ENCODE measurements around the gene HBQ1. TPM values are rescaled to one million over a fixed set of nuclear protein-coding genes. Genes with fewer than 3 reads are reported as not detected.

Gene HBQ1
- total RNA-seq, 1 experiment from 2014 or later, result 3.5 TPM

- Histone ChIP-seq H3K4me2 (ENCODE audit: insufficient read depth, insufficient read length, low read length) (no peak overlapping the region), H2BK12ac (ENCODE audit: insufficient read length, low read depth, low read length) (no peak overlapping the region), H2BK5ac (ENCODE audit: insufficient read length, low read length) (no peak overlapping the region), H3K79me1 (ENCODE audit: insufficient read depth, low read depth, low read length, poor library complexity, severe bottlenecking) (no peaks in the 10 kb centered on the region), H3K14ac (ENCODE audit: insufficient read depth, low read length) (no peak overlapping the region), H4K91ac (ENCODE audit: insufficient read length, low read depth, low read length) (no peak overlapping the region), H3K18ac (ENCODE audit: insufficient read length, low read depth, low read length) (no peak overlapping the region), H3K9me3 (ENCODE audit: control insufficient read depth, low read depth, low read length) (no peaks in the 10 kb centered on the region), H2AK5ac (ENCODE audit: insufficient read length, low read length) (no peak overlapping the region), H3T11ph (ENCODE audit: low read length) (no peak overlapping the region), H3K27me3 (ENCODE audit: insufficient read depth, low read length) (no peaks in the 10 kb centered on the region), H2AFZ (ENCODE audit: low read length) (no peak overlapping the region), H3K23ac (ENCODE audit: insufficient read length, low read depth, low read length) (no peak overlapping the region), H2BK20ac (ENCODE audit: low read depth, low read length, poor library complexity, severe bottlenecking) (no peak overlapping the region), H3K27ac (ENCODE audit: insufficient read length, low read depth, low read length) (no peak overlapping the region), H3K56ac (ENCODE audit: insufficient read length, low read depth, low read length) (no peak overlapping the region), H3K4ac (ENCODE audit: low read depth, low read length) (no peak overlapping the region), H3K4me1 (ENCODE audit: insufficient read depth, low read length) (no peaks in the 10 kb centered on the region), H2BK120ac (ENCODE audit: low read depth, low read length, poor library complexity, severe bottlenecking) (no peak overlapping the region), H4K8ac (replicated peaks; ENCODE audit: insufficient read length, low read depth, low read length) (no peak overlapping the region), H4K20me1 (ENCODE audit: control insufficient read depth, insufficient read depth, insufficient read length) (peaks cover 2% of the 10 kb centered on the region), H4K5ac (ENCODE audit: insufficient read length, low read depth, low read length) (no peak overlapping the region), H2BK15ac (ENCODE audit: low read depth, low read length) (no peak overlapping the region), H3K23me2 (ENCODE audit: insufficient read length, low read depth, low read length, poor library complexity, severe bottlenecking) (no peaks in the 10 kb centered on the region), H3K79me2 (ENCODE audit: insufficient read depth, low read length) (no peaks in the 10 kb centered on the region), H3K9ac (ENCODE audit: extremely low read depth, insufficient read length, low read length) (no peak overlapping the region)
- no peak for TF ChIP-seq CTCF (conservative IDR thresholded peaks at IDR 0.05)
- no CpG with 5 or more reads among the region's 15 CpGs for WGBS (ENCODE audit: extremely low coverage, insufficient read length, low lambda C conversion rate)
- Mint-ChIP-seq H3K27me3 (ENCODE audit: low read depth) (no peaks in the 10 kb centered on the region), H3K36me3 (ENCODE audit: insufficient read depth in 1 of 3, low read depth in 3 of 3) (peaks cover 64 to 95% (median 84%) of the 10 kb centered on the region in 3 experiments), H3K4me1 (no peaks in the 10 kb centered on the region), H3K9me3 (no peaks in the 10 kb centered on the region), H3K27ac (no peak overlapping the region), H3K4me3 (no peak overlapping the region)
- no peak for DNase-seq
Measured at GRCh38 chr16:193441-193840, 13.2 kb downstream of the HBQ1 start.
